Posterior vena cava (tissue), 2 donors: Measurements from ENCODE around the gene SLC35G6. TPM values are rescaled to one million over a fixed set of nuclear protein-coding genes. Genes with fewer than 3 reads are reported as not detected.
A peak's percentile ranks its signal among the peaks of the same experiment; 100 is the strongest.

Experiments
- DNase-seq: peaks from one replicate; pipeline ENCODE4 v3.0.0-alpha.2; 2020; ENCODE audit warnings: low spot score
- intact Hi-C, 2 donors: fragments of 100-400 bp; cut with DNase I; formaldehyde crosslinking; loops; one replicate each; pipeline versions ENCODE4 v1.14.1 to v1.14.2; 2022 to 2023
- total RNA-seq, 2 donors: library from RNA; stranded (reverse); fragmentation: NEBNext Ultra II Directional; extraction: Animal tissue kit (Norgen Biotek cat#: 25700); gene quantifications; one replicate each; pipeline ENCODE4 v1.2.1, GENCODE V29; 2021
- donor health status: DM: yes; HTN: yes; CAD: no.
- donor health status: DM: yes; HTN: yes; CAD: no.

SLC35G6 gene
- total RNA-seq, 2 donors from 2014 or later, result not detected

GRCh38 chr17:7491583-7491982 lies 10.3 kb downstream of the SLC35G6 start:
- DNase-seq, result no peak
- intact Hi-C loops, result no loop called here

DNA sequence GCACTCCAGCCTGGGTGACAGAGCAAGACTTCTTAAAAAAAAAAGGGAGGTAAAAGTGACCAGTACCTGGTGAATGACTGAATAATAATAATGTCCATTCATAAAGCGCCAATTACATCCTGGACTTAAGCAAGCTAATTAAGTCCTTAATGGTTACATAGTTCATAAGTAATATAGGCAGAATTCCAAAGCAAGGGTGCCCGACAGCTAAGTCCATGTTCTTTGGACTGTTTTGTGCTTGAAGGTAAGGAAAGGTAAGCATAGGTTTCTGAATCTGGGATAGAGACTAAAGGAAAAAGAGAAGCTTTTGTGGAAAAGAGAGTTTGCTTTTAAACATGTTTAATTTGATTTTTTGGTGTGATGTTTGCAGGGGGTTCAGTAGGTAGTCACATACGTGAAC lies 12.7 kb downstream of the SLC35G6 start:
- DNase-seq, result no peak
- intact Hi-C loops, result no loop called here

DNA sequence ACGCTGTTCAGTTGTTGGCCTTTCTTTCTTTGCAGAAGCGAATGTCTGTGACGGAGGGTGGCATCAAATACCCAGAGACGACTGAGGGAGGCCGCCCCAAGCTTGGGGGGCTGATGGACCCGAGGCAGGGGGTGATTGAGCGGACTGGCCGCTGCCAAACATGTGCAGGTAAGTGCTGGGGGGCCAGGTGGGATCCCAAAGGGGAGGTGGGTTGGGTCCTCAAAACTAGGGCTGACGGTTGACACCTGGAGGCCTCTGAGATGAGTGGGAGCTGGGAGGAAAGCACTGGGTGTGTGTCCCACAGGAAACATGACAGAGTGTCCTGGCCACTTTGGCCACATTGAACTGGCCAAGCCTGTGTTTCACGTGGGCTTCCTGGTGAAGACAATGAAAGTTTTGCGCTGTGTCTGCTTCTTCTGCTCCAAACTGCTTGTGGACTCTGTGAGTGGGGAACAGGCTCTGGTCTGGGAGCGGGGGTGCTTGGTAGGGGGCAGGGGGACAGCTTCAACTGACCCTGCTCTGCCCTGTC lies 14.7 kb downstream of the SLC35G6 start:
- intact Hi-C loops, result loop anchor here in 1 of 2 donors (5.0 kb wide), 1 partner anchor 969 kb away; no protein-coding TSS in a partner anchor
- no peak for DNase-seq

DNA sequence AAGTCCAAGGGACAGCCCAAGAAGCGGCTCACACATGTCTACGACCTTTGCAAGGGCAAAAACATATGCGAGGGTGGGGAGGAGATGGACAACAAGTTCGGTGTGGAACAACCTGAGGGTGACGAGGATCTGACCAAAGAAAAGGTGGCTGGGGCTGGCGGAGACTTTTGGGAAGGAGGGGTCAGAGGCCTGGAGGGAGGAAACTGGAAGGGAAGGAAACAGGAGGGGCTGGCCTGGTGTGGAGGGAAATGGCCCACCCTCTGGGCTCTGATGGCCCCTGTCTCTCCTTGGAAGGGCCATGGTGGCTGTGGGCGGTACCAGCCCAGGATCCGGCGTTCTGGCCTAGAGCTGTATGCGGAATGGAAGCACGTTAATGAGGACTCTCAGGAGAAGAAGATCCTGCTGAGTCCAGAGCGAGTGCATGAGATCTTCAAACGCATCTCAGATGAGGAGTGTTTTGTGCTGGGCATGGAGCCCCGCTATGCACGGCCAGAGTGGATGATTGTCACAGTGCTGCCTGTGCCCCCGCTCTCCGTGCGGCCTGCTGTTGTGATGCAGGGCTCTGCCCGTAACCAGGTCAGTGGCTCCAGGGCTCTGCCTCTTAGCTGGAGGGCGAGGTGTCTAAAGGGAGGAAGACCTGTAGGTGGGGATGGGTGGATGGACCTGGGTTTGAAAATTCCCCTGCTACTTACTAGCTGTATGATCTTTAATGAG lies 15.4 kb downstream of the SLC35G6 start:
- intact Hi-C loops, result loop anchor here in 1 of 2 donors (5.0 kb wide), 1 partner anchor 969 kb away; no protein-coding TSS in a partner anchor
- DNase-seq, result peak; percentile 80

DNA sequence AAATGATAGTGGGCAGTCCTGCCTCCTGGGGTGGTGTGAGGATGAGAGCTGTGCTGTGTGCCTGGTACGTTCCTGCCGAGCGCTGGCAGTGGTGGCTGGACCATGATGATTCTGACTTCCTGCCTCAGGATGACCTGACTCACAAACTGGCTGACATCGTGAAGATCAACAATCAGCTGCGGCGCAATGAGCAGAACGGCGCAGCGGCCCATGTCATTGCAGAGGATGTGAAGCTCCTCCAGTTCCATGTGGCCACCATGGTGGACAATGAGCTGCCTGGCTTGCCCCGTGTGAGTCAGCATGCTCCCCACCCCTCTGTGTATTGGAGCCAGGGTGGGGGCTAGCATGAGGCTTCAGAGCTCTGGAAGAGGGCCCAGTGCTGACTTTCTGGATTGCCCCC lies 16.0 kb downstream of the SLC35G6 start:
- intact Hi-C loops, result loop anchor here in 1 of 2 donors (5.0 kb wide), 1 partner anchor 970 kb away; no protein-coding TSS in a partner anchor
- DNase-seq, result peak; percentile 74

GRCh38 chr17:7497636-7498035 lies 16.4 kb downstream of the SLC35G6 start:
- intact Hi-C loops, result loop anchor here in 1 of 2 donors (5.0 kb wide), 1 partner anchor 970 kb away; no protein-coding TSS in a partner anchor
- peak; percentile 30 for DNase-seq

- intact Hi-C loops, result loop anchor here in 1 of 2 donors (5.0 kb wide), 1 partner anchor 972 kb away; no protein-coding TSS in a partner anchor
- peak; percentile 44 for DNase-seq
Observed at GRCh38 chr17:7499161-7499560, 17.9 kb downstream of the SLC35G6 start.

DNA sequence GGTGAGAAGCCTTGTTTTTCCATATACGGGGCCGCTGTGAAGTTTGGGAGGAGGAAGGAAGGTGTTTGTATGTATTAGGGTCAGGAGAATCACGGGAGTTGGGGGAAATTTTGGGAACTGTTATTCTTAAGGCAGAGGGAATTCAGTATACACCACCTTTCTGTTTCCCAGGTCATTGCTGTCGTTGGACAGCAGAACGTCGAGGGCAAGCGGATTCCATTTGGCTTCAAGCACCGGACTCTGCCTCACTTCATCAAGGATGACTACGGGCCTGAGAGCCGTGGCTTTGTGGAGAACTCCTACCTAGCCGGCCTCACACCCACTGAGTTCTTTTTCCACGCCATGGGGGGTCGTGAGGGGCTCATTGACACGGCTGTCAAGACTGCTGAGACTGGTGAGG lies 20.5 kb downstream of the SLC35G6 start:
- intact Hi-C loops, result loop anchor here in 1 of 2 donors (5.0 kb wide), 1 partner anchor 41 kb away; no protein-coding TSS in a partner anchor
- DNase-seq, result peak; percentile 69

GRCh38 chr17:7502171-7502847 lies 21.1 kb downstream of the SLC35G6 start:
- DNase-seq, result no peak

GRCh38 chr17:7502987-7503386 lies 21.7 kb downstream of the SLC35G6 start:
- DNase-seq, result no peak
- intact Hi-C loops, result loop anchor here in 1 of 2 donors (5.0 kb wide), 1 partner anchor 39 kb away; no protein-coding TSS in a partner anchor

More at GRCh38 chr17:7502171-7502847, 21.1 kb downstream of the SLC35G6 start:
- intact Hi-C loops, result loop anchor here in 1 of 2 donors (5.0 kb wide), 1 partner anchor 40 kb away; no protein-coding TSS in a partner anchor

DNA sequence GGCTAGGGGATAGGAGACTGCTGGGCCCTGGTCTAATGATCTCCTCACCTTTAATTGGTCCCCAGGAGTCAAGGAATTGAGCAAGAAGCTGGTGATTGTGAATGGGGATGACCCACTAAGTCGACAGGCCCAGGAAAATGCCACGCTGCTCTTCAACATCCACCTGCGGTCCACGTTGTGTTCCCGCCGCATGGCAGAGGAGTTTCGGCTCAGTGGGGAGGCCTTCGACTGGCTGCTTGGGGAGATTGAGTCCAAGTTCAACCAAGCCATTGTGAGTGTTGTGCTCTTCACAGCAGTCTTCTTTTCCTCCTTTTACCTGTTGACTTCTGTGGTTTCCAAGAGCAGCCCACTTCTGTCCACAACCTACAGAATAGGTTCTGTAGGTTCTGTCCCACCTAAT lies 22.3 kb downstream of the SLC35G6 start:
- intact Hi-C loops, result loop anchor here in 1 of 2 donors (5.0 kb wide), 1 partner anchor 39 kb away; no protein-coding TSS in a partner anchor
- no peak for DNase-seq

- intact Hi-C loops, result loop anchor here in 1 of 2 donors (1.0 kb wide), 1 partner anchor 186 kb away; no protein-coding TSS in a partner anchor
- no peak for DNase-seq
Observed at GRCh38 chr17:7508145-7508544, 26.9 kb downstream of the SLC35G6 start.

DNA sequence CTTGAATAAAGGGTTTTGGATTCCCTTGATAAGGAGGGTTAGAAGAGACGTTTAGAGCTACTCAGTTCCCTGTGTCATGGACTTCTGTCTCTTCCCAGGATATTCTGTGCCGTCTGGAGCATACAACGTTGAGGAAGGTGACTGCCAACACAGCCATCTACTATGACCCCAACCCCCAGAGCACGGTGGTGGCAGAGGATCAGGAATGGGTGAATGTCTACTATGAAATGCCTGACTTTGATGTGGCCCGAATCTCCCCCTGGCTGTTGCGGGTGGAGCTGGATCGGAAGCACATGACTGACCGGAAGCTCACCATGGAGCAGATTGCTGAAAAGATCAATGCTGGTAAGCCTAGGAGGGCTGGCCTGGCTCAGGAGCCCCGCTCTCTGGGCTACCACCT lies 27.6 kb downstream of the SLC35G6 start:
- intact Hi-C loops, result loop anchor here in 1 of 2 donors (1.0 kb wide), 1 partner anchor 187 kb away; no protein-coding TSS in a partner anchor
- DNase-seq, result no peak

DNA sequence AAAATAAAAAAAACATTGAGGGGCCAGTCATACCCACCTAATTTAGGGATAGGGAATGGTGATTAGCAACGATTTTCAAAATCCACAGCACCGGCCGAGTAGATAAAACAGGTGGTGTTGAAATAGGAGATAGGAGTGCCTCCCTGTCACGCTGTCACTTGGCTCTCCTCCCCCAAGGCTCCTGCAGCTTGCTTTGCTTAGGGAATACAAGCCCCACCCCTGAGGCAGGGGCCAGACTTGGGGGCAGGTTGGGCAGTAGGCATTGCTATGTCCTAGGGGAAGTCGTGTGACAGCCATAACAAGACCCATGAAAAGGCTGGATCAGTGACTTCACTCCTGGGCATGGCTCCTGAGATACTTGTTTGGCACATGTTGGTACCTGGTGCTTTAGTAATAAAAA lies 28.7 kb downstream of the SLC35G6 start:
- intact Hi-C loops, result loop anchor here in 1 of 2 donors (5.0 to 10.0 kb wide), 2 partner anchors 65 to 153 kb away; partner anchors contain the start of genes CHRNB1 and TMEM95
- DNase-seq, result no peak

DNA sequence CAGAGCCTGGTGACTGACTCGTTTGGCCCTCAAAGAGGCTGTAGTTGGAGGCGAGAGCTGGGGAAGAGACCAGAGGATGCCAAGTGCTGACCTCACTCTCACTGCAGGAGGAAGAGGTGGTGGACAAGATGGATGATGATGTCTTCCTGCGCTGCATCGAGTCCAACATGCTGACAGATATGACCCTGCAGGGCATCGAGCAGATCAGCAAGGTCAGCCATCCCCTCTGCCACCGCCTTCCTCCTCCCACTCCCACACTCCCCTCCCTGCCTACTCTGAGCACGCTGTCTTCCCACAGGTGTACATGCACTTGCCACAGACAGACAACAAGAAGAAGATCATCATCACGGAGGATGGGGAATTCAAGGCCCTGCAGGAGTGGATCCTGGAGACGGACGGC lies 29.9 kb downstream of the SLC35G6 start:
- no peak for DNase-seq
- intact Hi-C loops, result loop anchor here in 1 of 2 donors (5.0 to 10.0 kb wide), 2 partner anchors 66 to 154 kb away; partner anchors contain the start of genes CHRNB1 and TMEM95

DNA sequence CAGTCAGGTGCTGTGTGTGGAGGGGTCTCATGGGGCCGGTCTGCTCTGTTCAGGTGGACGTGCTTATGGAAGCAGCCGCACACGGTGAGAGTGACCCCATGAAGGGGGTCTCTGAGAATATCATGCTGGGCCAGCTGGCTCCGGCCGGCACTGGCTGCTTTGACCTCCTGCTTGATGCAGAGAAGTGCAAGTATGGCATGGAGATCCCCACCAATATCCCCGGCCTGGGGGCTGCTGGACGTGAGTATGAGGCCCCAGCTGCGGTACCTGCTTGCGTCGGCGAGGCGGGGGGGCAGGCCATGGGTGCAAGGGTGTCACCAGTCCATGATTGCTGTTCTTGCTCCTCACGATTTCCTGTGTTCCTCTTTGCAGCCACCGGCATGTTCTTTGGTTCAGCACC lies 30.9 kb downstream of the SLC35G6 start:
- DNase-seq, result no peak
- intact Hi-C loops, result loop anchor here in 1 of 2 donors (5.0 to 10.0 kb wide), 2 partner anchors 67 to 155 kb away; partner anchors contain the start of genes CHRNB1 and TMEM95

GRCh38 chr17:7512824-7513540 lies 31.7 kb downstream of the SLC35G6 start:
- intact Hi-C loops, result loop anchor here in 1 of 2 donors (5.0 to 10.0 kb wide), 2 partner anchors 68 to 156 kb away; partner anchors contain the start of genes CHRNB1 and TMEM95
- no peak for DNase-seq

DNA sequence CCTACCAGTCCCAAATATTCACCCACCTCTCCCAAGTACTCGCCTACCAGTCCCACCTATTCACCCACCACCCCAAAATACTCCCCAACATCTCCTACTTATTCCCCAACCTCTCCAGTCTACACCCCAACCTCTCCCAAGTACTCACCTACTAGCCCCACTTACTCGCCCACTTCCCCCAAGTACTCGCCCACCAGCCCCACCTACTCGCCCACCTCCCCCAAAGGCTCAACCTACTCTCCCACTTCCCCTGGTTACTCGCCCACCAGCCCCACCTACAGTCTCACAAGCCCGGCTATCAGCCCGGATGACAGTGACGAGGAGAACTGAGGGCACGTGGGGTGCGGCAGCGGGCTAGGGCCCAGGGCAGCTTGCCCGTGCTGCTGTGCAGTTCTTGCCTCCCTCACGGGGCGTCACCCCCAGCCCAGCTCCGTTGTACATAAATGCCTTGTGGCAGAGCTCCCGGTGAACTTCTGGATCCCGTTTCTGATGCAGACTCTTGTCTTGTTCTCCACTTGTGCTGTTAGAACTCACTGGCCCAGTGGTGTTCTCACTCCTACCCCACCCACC lies 32.7 kb downstream of the SLC35G6 start:
- DNase-seq, result no peak
- intact Hi-C loops, result loop anchor here in 1 of 2 donors (2.0 to 10.0 kb wide), 3 partner anchors 47 to 157 kb away; partner anchors contain the start of genes CHRNB1, SENP3 and TMEM95
